Measurements from ENCODE around the gene SCNN1A. TPM values are rescaled to one million over a fixed set of nuclear protein-coding genes. Genes with fewer than 3 reads are reported as not detected.
A peak's percentile ranks its signal among the peaks of the same experiment; 100 is the strongest.

Gene SCNN1A
- total RNA-seq, 1 experiment from 2014 or later = 118 TPM

- TF ChIP-seq CBX3 (IDR thresholded peaks at IDR 0.05; ENCODE audit: low read depth) = no peak
Observed at GRCh38 chr12:6376870-6377666, 1.7 kb upstream of the SCNN1A start (continued).

GRCh38 chr12:6376079-6376869, 911 bp upstream of the SCNN1A start:
- DNase-seq (ENCODE audit: low read depth, low spot score) = no peak
- no peak for TF ChIP-seq EZH2 (IDR thresholded peaks at IDR 0.05)
- TF ChIP-seq SIN3A (IDR thresholded peaks at IDR 0.05; ENCODE audit: low read depth) = no peak
- TF ChIP-seq POLR2AphosphoS5 (IDR thresholded peaks at IDR 0.05; ENCODE audit: low read depth, low read length) = peak; percentile 55
- no peak for TF ChIP-seq ELF1 (IDR thresholded peaks at IDR 0.05; ENCODE audit: borderline replicate concordance, low read depth)
- TF ChIP-seq SP1 (IDR thresholded peaks at IDR 0.05; ENCODE audit: low read depth) = no peak
- TF ChIP-seq EGR1 (IDR thresholded peaks at IDR 0.05; ENCODE audit: low read depth) = no peak
- no peak for TF ChIP-seq FOSL1 (IDR thresholded peaks at IDR 0.05; ENCODE audit: low read depth)
- no peak for TF ChIP-seq SRF (IDR thresholded peaks at IDR 0.05; ENCODE audit: low read depth)
- no peak for TF ChIP-seq EZH2phosphoT487 (IDR thresholded peaks at IDR 0.05; ENCODE audit: borderline replicate concordance)
- no peak for TF ChIP-seq RAD21 (IDR thresholded peaks at IDR 0.05; ENCODE audit: low read depth)
- no peak for TF ChIP-seq TCF7L2 (IDR thresholded peaks at IDR 0.05; ENCODE audit: borderline replicate concordance, extremely low read depth, insufficient read depth, insufficient read length)
- TF ChIP-seq POLR2A (IDR thresholded peaks at IDR 0.05; ENCODE audit: borderline replicate concordance, extremely low read depth, insufficient read depth, insufficient read length) = peak; percentile 36
- TF ChIP-seq CEBPB (IDR thresholded peaks at IDR 0.05; ENCODE audit: low read depth) = no peak
- peak; percentile 16 for TF ChIP-seq YY1 (IDR thresholded peaks at IDR 0.05; ENCODE audit: extremely low read depth, insufficient replicate concordance, low read depth, low read length)
- TF ChIP-seq CBX3 (IDR thresholded peaks at IDR 0.05; ENCODE audit: low read depth) = no peak
- TF ChIP-seq CTCF (IDR thresholded peaks at IDR 0.05 in 2 of 3, conservative IDR thresholded peaks at IDR 0.05 in 1 of 3; ENCODE audit: borderline replicate concordance in 1 of 3, insufficient read depth in 1 of 3, low read depth in 2 of 3, low read length in 2 of 3) = peak in 2 of 3 experiments; percentile 51 to 63; a peak in 4 of 6 replicates
- no peak for TF ChIP-seq JUND (IDR thresholded peaks at IDR 0.05)
- no peak for TF ChIP-seq ZBTB33 (IDR thresholded peaks at IDR 0.05; ENCODE audit: extremely low read depth, insufficient replicate concordance, low read length)
- TF ChIP-seq MAX (IDR thresholded peaks at IDR 0.05) = no peak
- TF ChIP-seq ZFX (IDR thresholded peaks at IDR 0.05) = peak; percentile 67

More at GRCh38 chr12:6376079-6376869, 911 bp upstream of the SCNN1A start:
- Histone ChIP-seq H3K9me3 (ENCODE audit: control insufficient read depth in 1 of 2, insufficient read depth in 1 of 2, low read depth in 1 of 2, low read length in 2 of 2) (no peaks in the 10 kb centered on the region), H3K4me2 (ENCODE audit: low read length) (peak overlapping the region; percentile 91), H3K4me1 (ENCODE audit: control insufficient read depth in 1 of 2, insufficient read depth in 2 of 2, low read length in 2 of 2) (peaks cover 68 to 75% of the 10 kb centered on the region in 2 experiments), H4K20me1 (ENCODE audit: insufficient read depth) (no peaks in the 10 kb centered on the region), H3K4me3 (replicated peaks in 1 of 2; ENCODE audit: low read depth in 1 of 2, low read length in 2 of 2) (peak overlapping the region; percentile 54 to 58), H3K27me3 (ENCODE audit: insufficient read depth, low read length) (no peaks in the 10 kb centered on the region), H3K79me2 (ENCODE audit: insufficient read depth, low read length) (peaks cover 29% of the 10 kb centered on the region), H3K27ac (ENCODE audit: low read depth, low read length) (peak overlapping the region; percentile 100), H2AFZ (ENCODE audit: low read depth, low read length, poor library complexity, severe bottlenecking) (no peak overlapping the region), H3K9ac (ENCODE audit: low read length) (peak overlapping the region; percentile 73), H3K9me2 (ENCODE audit: insufficient read depth) (no peaks in the 10 kb centered on the region), H3K36me3 (ENCODE audit: control insufficient read depth in 1 of 2, insufficient read depth in 2 of 2, low read length in 2 of 2) (no peaks in the 10 kb centered on the region)
- no TSS peak for BruUV-seq (replicated peaks)
- ChIA-PET CTCF (interaction anchor here (2.0 kb wide), 1 partner anchor 40 kb away, joined by 5 read pairs; no protein-coding TSS in a partner anchor), POLR2A (interaction anchor here (1.3 to 1.9 kb wide), 3 partner anchors 35 to 40 kb away, joined by 3 to 11 read pairs (median 3); partner anchors contain the start of gene TNFRSF1A), RAD21 (ENCODE audit: low non-redundant PET in 1 of 2, low total read pairs in 2 of 2, uncharacterized antibody in 2 of 2, unreplicated experiment in 2 of 2) (interaction anchor here in 1 of 2 experiments (1.0 to 1.4 kb wide), 2 partner anchors 21 to 41 kb away, joined by 3 read pairs; no protein-coding TSS in a partner anchor)
- ATAC-seq = peak; percentile 59
- intact Hi-C loops (cut with micrococcal nuclease) = loop anchor here (2.0 kb wide), 1 partner anchor 39 kb away; no protein-coding TSS in a partner anchor
